ENCODE measurements around the gene LARGE1.

DNA sequence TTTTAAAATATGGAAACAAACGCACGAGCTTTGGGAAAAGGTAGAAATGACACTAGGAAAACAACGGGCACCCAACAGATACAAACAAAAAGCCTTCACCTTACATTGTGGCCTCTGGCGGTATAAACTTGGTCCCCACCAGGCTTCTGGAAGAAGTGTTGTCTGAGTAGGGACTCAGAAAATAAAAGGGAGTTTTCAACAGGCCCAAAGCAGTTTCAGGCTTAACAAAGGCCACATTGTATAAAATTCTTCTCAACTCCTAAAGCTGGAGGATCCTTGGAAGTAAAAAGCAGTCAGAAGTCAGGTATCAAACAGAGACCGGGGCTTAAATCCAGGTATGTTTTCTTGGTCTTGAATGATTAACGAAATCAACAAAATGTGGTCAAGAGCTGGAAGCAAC, 61.0 kb downstream of the LARGE1 start:
- TF ChIP-seq EZH2 (IDR thresholded peaks at IDR 0.05; ENCODE audit: insufficient read depth, poor library complexity, severe bottlenecking) (no peak), EZH2phosphoT487 (IDR thresholded peaks at IDR 0.05; ENCODE audit: insufficient read depth, low read depth) (no peak)

Data from GM23248 (cell line).